HCEC 1CT (cell line): ENCODE data around the gene ANKEF1.
"Not testable (repeated sequence)": the region's sequence is repeated elsewhere in the genome, so short reads cannot be mapped to it uniquely, and the experiment has no call there.

Experiments used
- DNase-seq: peaks from one replicate; pipeline ENCODE4 v3.0.0-alpha.2; 2017

Gene ANKEF1

GRCh38 chr20:10033905-10034650 is 709 bp upstream of the ANKEF1 start:
- DNase-seq: no peak

- DNase-seq: not testable (repeated sequence)
Observed at GRCh38 chr20:10036321-10036720, 1.5 kb downstream of the ANKEF1 start.

GRCh38 chr20:10040070-10040975 is 5.5 kb downstream of the ANKEF1 start:
- peak; percentile 80 for DNase-seq

- no peak for DNase-seq
Observed at GRCh38 chr20:10042086-10042485, 7.3 kb downstream of the ANKEF1 start.

- DNase-seq: no peak
Observed at GRCh38 chr20:10047427-10047826, 12.6 kb downstream of the ANKEF1 start.

- DNase-seq: no peak
Observed at GRCh38 chr20:10051185-10051584, 16.4 kb downstream of the ANKEF1 start.

- DNase-seq: no peak
Observed at GRCh38 chr20:10059006-10059405, 24.2 kb downstream of the ANKEF1 start.

GRCh38 chr20:10060226-10060625 is 25.4 kb downstream of the ANKEF1 start:
- no peak for DNase-seq

GRCh38 chr20:10061641-10062040 is 26.9 kb downstream of the ANKEF1 start:
- DNase-seq: no peak

- no peak for DNase-seq
Observed at GRCh38 chr20:10063482-10063881, 28.7 kb downstream of the ANKEF1 start.

GRCh38 chr20:10064611-10065010 is 29.8 kb downstream of the ANKEF1 start:
- no peak for DNase-seq

GRCh38 chr20:10065154-10065833 is 30.5 kb downstream of the ANKEF1 start:
- DNase-seq: peak; percentile 20

- DNase-seq: no peak
Observed at GRCh38 chr20:10067321-10067720, 32.5 kb downstream of the ANKEF1 start.

GRCh38 chr20:10074513-10074912 is 39.7 kb downstream of the ANKEF1 start:
- DNase-seq: peak; percentile 94

- no peak for DNase-seq
Observed at GRCh38 chr20:10075606-10076005, 40.8 kb downstream of the ANKEF1 start.

- no peak for DNase-seq
Observed at GRCh38 chr20:10076126-10077080, 41.6 kb downstream of the ANKEF1 start.

- DNase-seq: no peak
Observed at GRCh38 chr20:10077081-10077471, 42.3 kb downstream of the ANKEF1 start.

GRCh38 chr20:10077886-10078285 is 43.1 kb downstream of the ANKEF1 start:
- DNase-seq: no peak

- no peak for DNase-seq
Observed at GRCh38 chr20:10078403-10078802, 43.6 kb downstream of the ANKEF1 start.

GRCh38 chr20:10079964-10080363 is 45.2 kb downstream of the ANKEF1 start:
- DNase-seq: peak; percentile 73

- DNase-seq: no peak
Observed at GRCh38 chr20:10080574-10080973, 45.8 kb downstream of the ANKEF1 start.

GRCh38 chr20:10089871-10090587 is 55.2 kb downstream of the ANKEF1 start:
- no peak for DNase-seq
